HG03432 (cell line): Measurements from ENCODE around the gene IQCH.

ENCODE experiments used
- ATAC-seq: cut with Tn5 transposase; IDR thresholded peaks from one replicate; pipeline ENCODE4 v1.9.1; 2021; ENCODE audit warnings: mild to moderate bottlenecking, moderate library complexity; ENCODE audit not compliant: unreplicated experiment

The IQCH gene

GRCh38 chr15:67254238-67255175 is at the start of gene IQCH, which contains the start of gene AAGAB:
IQCH (plus strand) TSS chr15:67254786; CDS start chr15:67254897, 111 bp downstream.
AAGAB (minus strand) TSS chr15:67254661; CDS start chr15:67254631, 30 bp downstream.
- ATAC-seq: peak; percentile 98

DNA sequence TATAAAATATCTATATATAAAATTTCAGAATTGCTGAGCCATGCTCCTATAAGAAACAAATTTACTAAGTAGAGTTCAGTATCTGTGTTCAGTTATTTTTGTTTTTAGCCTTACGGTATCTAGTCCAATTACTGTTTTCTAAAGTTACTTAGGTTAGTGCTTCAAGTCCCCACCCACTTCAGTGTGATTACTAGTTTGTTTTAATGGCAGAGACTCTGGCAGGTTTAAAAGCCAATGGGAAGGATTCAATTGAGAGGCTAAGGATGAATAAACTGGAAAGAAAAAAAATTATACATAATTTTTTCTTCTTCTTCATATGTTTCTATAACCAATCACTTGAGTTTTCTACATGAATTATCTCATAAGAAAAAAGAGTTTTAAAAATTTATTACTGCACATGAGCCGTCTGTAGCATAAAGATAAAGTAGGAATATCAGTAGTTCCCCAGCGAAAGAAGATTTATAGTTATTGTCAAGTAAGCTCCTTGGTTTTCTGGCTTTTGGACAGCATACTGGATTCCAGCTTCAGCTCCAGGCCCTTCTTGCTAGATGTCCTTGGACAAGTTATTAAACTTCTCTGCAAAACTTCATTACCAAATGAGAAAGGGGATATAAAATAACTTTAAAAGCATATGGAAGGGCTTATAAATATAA is 46.9 kb upstream of the IQCH start:
- ATAC-seq: no peak

GRCh38 chr15:67208396-67208795 is 46.2 kb upstream of the IQCH start:
- no peak for ATAC-seq

DNA sequence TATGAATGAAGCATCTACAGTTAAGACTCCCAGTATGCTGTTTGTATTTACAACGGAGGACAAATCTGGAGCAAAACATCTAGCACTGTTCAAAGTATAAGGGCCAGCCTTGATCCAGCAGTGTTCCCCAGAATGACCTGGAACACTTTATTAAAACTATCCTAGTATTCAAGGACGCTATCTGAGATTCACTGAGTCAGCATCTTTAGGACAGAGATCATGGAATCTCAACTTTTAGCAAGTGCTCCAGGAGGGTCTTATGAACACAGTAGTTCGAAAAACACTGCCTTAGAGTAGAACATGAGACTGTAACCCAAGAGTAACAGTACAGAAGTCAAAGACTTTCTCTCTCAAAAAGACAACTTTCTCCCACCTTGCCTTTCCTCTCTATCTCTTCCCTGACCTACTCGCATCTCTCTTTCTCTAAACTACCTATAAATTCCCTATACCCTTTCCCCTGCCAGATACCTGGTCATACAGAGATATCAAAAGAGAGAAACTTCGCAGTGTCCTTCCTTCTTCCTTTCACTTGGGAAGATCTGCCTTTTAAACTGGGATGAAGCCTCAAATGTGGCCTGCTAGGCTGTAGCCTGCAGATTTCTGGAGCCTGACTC is 43.9 kb upstream of the IQCH start:
- ATAC-seq: no peak

- ATAC-seq: no peak
Observed at GRCh38 chr15:67212684-67213367, 41.8 kb upstream of the IQCH start.

- ATAC-seq: no peak
Observed at GRCh38 chr15:67215102-67215501, 39.5 kb upstream of the IQCH start.

DNA sequence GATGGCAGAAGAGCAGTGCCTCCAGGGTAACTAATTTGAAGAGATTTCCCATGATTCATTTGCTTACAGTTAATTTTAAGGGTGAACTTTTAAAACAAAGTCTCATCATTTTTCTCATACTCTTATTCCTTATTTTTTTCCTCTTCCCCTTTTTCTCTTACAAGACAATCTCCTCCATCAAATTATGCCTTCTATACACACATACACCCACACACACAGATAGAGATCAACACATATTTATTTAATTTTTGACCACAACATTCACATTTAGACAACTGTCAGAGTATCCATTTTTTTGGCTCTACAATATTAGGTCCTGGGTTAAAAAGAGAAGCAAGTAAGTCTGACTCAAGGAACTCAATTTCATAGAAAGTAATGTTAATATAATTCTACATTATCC is 37.7 kb upstream of the IQCH start:
- ATAC-seq: no peak

GRCh38 chr15:67218428-67218827 is 36.2 kb upstream of the IQCH start:
- no peak for ATAC-seq

DNA sequence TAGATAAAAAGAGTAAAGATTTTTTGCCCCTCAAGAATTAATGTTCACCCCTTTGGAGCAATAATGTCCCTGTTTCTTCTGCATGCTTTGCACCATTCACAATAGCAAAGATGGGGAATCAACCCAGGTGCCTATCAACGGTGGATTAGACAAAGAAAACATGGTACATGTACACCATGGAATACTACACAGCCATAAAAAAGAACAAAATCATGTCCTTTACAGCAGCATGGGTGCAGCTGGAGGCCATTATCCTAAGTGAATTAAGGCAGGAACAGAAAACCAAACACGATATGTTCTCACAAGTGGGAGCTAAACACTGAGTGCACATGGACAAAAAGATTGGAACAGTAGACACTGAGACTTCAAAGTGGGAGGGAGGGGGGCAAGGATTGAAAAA is 35.3 kb upstream of the IQCH start:
- no peak for ATAC-seq

GRCh38 chr15:67224889-67225288 is 29.7 kb upstream of the IQCH start:
- ATAC-seq: no peak

DNA sequence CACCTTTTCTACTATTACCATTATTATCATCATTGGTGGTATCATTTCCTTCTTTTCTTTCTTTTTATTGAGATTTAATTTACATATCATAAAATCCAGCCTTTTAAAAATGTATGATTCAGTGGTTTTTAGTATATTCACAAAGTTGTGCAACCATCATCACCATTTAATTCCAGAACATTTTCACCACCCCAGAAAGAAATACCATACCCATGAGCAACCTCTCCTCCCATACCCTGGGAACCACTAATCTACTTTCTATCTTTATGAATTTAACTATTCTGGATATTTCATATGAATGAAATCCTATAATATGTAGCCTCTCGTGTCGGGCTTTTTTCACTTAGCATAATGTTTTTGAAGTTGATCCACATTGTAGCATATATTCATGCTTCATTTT is 29.2 kb upstream of the IQCH start:
- ATAC-seq: no peak

DNA sequence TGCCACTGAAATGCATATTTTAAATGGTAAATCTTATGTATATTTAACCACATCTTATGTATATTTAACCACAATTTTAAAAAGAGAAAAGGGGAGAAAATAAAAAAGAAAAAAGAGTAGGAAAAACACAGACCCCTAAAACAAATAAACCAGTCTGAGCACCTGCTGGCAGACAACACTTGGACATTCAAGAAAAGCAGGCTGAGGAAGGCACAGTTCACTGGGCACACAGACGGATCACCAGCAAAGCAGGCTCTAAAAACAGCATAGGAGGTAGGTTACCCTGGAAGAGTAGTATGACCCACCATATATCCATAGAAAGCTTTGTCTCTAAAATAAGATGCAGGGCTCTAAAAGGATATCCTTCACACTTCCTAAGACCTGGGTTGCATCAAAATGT is 27.2 kb upstream of the IQCH start:
- no peak for ATAC-seq

DNA sequence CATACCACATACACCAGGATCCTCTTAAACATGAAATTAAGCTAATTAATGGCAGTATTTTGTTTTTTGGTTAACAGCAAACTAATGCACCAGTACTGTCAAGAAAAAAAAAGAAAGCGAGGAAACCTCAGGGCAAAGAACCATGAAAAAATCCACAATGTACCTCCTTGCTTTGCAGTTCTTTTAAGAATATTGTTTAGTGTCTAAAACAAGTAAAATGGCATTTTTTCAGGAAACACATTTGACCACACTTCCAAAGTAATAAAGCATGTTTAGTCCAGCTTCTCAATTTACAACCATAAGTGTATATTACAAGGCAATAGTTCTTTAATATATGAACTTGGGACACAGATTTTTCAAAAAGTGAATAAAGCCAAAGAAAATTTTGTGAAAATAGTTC is 26.7 kb upstream of the IQCH start:
- ATAC-seq: no peak

- no peak for ATAC-seq
Observed at GRCh38 chr15:67228286-67228685, 26.3 kb upstream of the IQCH start.

GRCh38 chr15:67230504-67230903 is 24.1 kb upstream of the IQCH start:
- ATAC-seq: no peak

DNA sequence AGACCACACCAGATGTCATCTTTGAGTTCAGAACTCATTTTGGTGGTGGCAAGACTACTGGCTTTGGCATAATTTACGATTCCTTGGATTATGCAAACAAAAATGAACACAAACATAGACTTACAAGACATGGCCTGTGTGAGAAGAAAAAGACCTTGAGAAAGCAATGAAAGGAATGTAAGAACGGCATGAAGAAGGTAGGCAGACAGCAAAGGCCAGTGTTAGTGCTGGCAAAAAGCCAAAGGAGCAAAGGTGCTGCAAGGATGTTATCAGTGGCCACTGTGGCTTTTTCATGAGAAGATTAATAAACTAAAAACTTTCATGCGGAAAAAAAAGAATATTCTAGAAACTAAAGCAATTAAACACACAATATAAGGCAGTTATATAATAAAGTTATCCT is 22.0 kb upstream of the IQCH start:
- no peak for ATAC-seq

- no peak for ATAC-seq
Observed at GRCh38 chr15:67240235-67241131, 14.1 kb upstream of the IQCH start.

DNA sequence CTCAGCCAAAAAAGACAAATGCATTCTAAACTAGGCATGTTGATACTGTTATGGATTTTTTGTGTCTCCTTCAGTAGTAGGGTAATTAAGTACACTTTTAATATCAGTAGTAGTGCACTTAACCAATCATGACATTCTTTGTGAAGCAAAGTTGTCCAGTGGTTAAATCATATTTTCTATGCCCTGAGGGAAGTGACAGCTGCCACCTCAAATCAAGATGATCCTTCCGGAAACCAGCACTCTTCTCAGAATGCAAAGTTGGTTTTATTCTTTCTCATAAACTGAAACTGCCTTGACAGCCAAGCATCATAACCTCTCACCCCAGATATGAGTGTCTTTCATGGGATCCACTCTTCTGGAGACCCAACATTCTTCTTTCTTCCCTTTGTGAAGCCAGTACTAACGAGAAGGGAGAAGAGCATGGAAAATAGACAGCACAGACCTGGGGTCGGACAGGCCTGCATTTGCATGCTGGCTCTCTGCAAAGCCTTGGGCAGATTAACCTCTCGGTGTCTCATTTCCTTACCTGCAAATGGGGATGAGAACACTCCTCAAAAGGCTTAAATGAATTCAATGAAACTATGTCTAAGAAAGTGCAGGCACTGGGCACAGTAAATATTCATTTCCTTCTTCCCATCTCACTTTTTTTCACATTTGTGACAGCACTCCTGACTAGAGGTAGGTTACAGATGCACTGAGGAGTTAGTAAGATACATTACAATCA is 13.3 kb upstream of the IQCH start:
- peak; percentile 87 for ATAC-seq

DNA sequence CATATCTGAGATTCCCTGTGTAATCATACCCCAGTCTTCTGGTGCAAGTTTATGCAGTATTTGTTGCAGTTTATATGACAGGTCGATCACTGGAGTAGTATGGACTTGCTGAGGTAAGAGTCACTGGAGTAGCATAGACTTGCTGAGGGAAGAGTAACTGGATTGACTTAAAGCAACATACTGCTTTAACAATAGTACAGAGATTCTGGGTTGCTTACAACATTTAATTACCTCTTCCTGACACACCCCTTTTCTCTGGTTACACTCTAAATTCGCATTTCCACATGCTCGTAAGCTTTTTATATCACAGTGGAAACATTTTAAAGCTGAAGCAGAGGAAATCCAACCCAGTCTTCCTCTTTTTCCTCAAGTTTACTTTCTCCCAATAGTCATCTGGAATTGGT is 11.9 kb upstream of the IQCH start:
- no peak for ATAC-seq
